Panc1 (cell line): ENCODE measurements around the gene TBC1D2B. TPM values are rescaled to one million over a fixed set of nuclear protein-coding genes. Genes with fewer than 3 reads are reported as not detected.

Experiments
- ATAC-seq: fragments of 200-7000 bp; cut with Tn5 transposase; 2 replicates; pipeline ENCODE4 v1.9.1; 2020; ENCODE audit warnings: mild to moderate bottlenecking, moderate library complexity
- BruUV-seq: library from RNA; stranded (reverse); fragments of 400-500 nt; replicated peaks from 2 replicates; lab custom pipeline; 2021; lab: Mats Ljungman, UMichigan
- CTCF ChIA-PET: fragments of 300-600 bp; sonication (Branson Sonifier 250); formaldehyde crosslinking; loops from one replicate; lab custom pipeline; 2022; ENCODE audit warnings: antibody characterized with exemption; lab: Charles Lee
- POLR2A ChIA-PET: fragments of 300-600 bp; sonication (Branson Sonifier 250); formaldehyde crosslinking; loops from one replicate; lab custom pipeline; 2022; ENCODE audit warnings: antibody characterized with exemption; lab: Charles Lee
- DNase-seq: peaks from one replicate; pipeline ENCODE4 v3.0.0-alpha.2; 2010; ENCODE audit warnings: low read depth, low spot score
- H3K27ac ChIP-seq: 2 replicates; pipeline ENCODE4 v1.5.1; 2011; ENCODE audit warnings: mild to moderate bottlenecking, low read length, inconsistent platforms
- H3K27me3 ChIP-seq: fragments of 200-500 bp; sonication (Bioruptor generic); 2 replicates; pipeline ENCODE4 v1.6.0; 2014; ENCODE audit warnings: low read length, inconsistent platforms; ENCODE audit not compliant: control insufficient read depth, insufficient read depth
- H3K36me3 ChIP-seq: fragments of 200-500 bp; sonication (Bioruptor generic); 2 replicates; pipeline ENCODE4 v1.5.1; 2014; ENCODE audit warnings: inconsistent platforms, mild to moderate bottlenecking, low read length, moderate library complexity; ENCODE audit not compliant: control insufficient read depth, insufficient read depth
- H3K4me1 ChIP-seq: 2 replicates; pipeline ENCODE4 v1.5.1; 2011; ENCODE audit warnings: inconsistent platforms, mild to moderate bottlenecking, low read length, moderate library complexity; ENCODE audit not compliant: control insufficient read depth, insufficient read depth
- H3K4me3 ChIP-seq, 2 experiments: 2 replicates each; pipeline ENCODE4 v1.5.1; 2011 to 2012; ENCODE audit warnings: low read depth in 2 of 2, low read length in 2 of 2, mild to moderate bottlenecking in 2 of 2, inconsistent platforms in 1 of 2, moderate library complexity in 1 of 2
- H3K9me3 ChIP-seq: fragments of 200-500 bp; sonication (Bioruptor generic); 2 replicates; pipeline ENCODE4 v1.5.1; 2014; ENCODE audit warnings: low read depth, mild to moderate bottlenecking, inconsistent platforms, low read length, moderate library complexity; ENCODE audit not compliant: control insufficient read depth, insufficient read depth
- CTCF ChIP-seq: fragments of 450-650 bp; IDR thresholded peaks from 2 replicates; pipeline ENCODE4 v1.5.1; 2017; ENCODE audit warnings: mild to moderate bottlenecking
- POLR2AphosphoS5 ChIP-seq: IDR thresholded peaks from 2 replicates; pipeline ENCODE4 v1.6.1; 2012; ENCODE audit warnings: mild to moderate bottlenecking, low read depth, low read length, moderate library complexity
- REST ChIP-seq, 2 experiments: IDR thresholded peaks; 2 replicates each; pipeline ENCODE4 v1.6.1; 2011 to 2012; ENCODE audit warnings: low read depth in 2 of 2, control low read depth in 1 of 2, low read length in 1 of 2, mild to moderate bottlenecking in 1 of 2, moderate library complexity in 1 of 2; ENCODE audit not compliant: insufficient read depth in 1 of 2
- SIN3A ChIP-seq: IDR thresholded peaks from 2 replicates; pipeline ENCODE4 v1.6.1; 2012; ENCODE audit warnings: low read depth, mild to moderate bottlenecking, low read length, moderate library complexity, borderline replicate concordance; ENCODE audit not compliant: insufficient read depth
- TCF7L2 ChIP-seq: IDR thresholded peaks from 2 replicates; pipeline ENCODE4 v1.6.1; 2011; ENCODE audit warnings: mild to moderate bottlenecking, low read depth, low read length, inconsistent platforms
- in situ Hi-C: cut with HindIII; loops from 2 replicates; pipeline ENCODE4 v1.10.0; 2016; ENCODE audit warnings: low sequenced_read_pairs, low pct_unique_long_range_greater_than_20kb
- intact Hi-C: fragments of 100-400 bp; cut with micrococcal nuclease; formaldehyde crosslinking; loops from one replicate; pipeline ENCODE4 v1.10.0; 2022; ENCODE audit not compliant: unreplicated experiment
- total RNA-seq: library from RNA; stranded (reverse); gene quantifications from one replicate; pipeline ENCODE4 v1.2.1, GENCODE V29; 2021; ENCODE audit not compliant: unreplicated experiment

The TBC1D2B gene
- total RNA-seq, 1 experiment from 2014 or later = 59.3 TPM

GRCh38 chr15:78082743-78083110 lies 5.2 kb upstream of the TBC1D2B start:
- CTCF ChIA-PET = interaction anchor here (0.6 to 0.7 kb wide), 2 partner anchors 22 to 115 kb away, joined by 3 to 4 read pairs; no protein-coding TSS in a partner anchor
- peak; percentile 25; the same call in 1 of the 2 replicates for ATAC-seq
- no peak overlapping the region for H3K27ac ChIP-seq

GRCh38 chr15:78082106-78082742 lies 4.7 kb upstream of the TBC1D2B start:
- BruUV-seq = no TSS peak
- CTCF ChIA-PET = interaction anchor here (0.7 kb wide), 1 partner anchor 21 kb away, joined by 3 read pairs; no protein-coding TSS in a partner anchor
- TF ChIP-seq TCF7L2 = no peak
- no peak for TF ChIP-seq SIN3A
- TF ChIP-seq REST (IDR thresholded peaks at IDR 0.05; ENCODE audit: insufficient read depth in 1 of 2, low read depth in 2 of 2, low read length in 1 of 2) = no peak
- TF ChIP-seq POLR2AphosphoS5 = no peak

More at GRCh38 chr15:78082743-78083110, 5.2 kb upstream of the TBC1D2B start:
- Histone ChIP-seq H3K4me3 (no peak overlapping the region), H3K9me3 (no peaks in the 10 kb centered on the region), H3K4me1 (no peaks in the 10 kb centered on the region), H3K36me3 (no peaks in the 10 kb centered on the region), H3K27me3 (no peaks in the 10 kb centered on the region)
- intact Hi-C loops (no loop called here), in situ Hi-C loops (no loop called here)
- POLR2A ChIA-PET = interaction anchor here (1.0 kb wide), 1 partner anchor 8 kb away, joined by 3 read pairs; no protein-coding TSS in a partner anchor
- no TSS peak for BruUV-seq
- TF ChIP-seq TCF7L2 (no peak), REST (IDR thresholded peaks at IDR 0.05; ENCODE audit: insufficient read depth in 1 of 2, low read depth in 2 of 2, low read length in 1 of 2) (no peak), CTCF (no peak), SIN3A (no peak), POLR2AphosphoS5 (no peak)
- no peak for DNase-seq

More at GRCh38 chr15:78082106-78082742, 4.7 kb upstream of the TBC1D2B start:
- Histone ChIP-seq H3K4me3 (no peak overlapping the region), H3K27ac (0 out of 2 replicates have a peak overlapping the region, but pooled peaks have one; percentile 3), H3K4me1 (no peaks in the 10 kb centered on the region), H3K36me3 (no peaks in the 10 kb centered on the region), H3K27me3 (no peaks in the 10 kb centered on the region), H3K9me3 (no peaks in the 10 kb centered on the region)
- intact Hi-C loops (no loop called here), in situ Hi-C loops (no loop called here)
- DNase-seq = no peak
- ATAC-seq = 0 out of 2 replicates have a peak, but pooled peaks have one; percentile 6
- POLR2A ChIA-PET = interaction anchor here (0.6 to 1.0 kb wide), 2 partner anchors 9 to 66 kb away, joined by 3 to 10 read pairs; no protein-coding TSS in a partner anchor
